ENCODE data around the gene OR7D2.
"Not testable (repeated sequence)": the region's sequence is repeated elsewhere in the genome, so short reads cannot be mapped to it uniquely, and the experiment has no call there.

Gene OR7D2

GRCh38 chr19:9183000-9183399, 4.2 kb downstream of the OR7D2 start:
- FAIRE-seq = no peak
- TF ChIP-seq PAX5 (IDR thresholded peaks at IDR 0.05; ENCODE audit: insufficient read depth, low read length, severe bottlenecking) = no peak
- TF ChIP-seq POU2F2 (IDR thresholded peaks at IDR 0.05; ENCODE audit: low read depth, low read length) = no peak
- no peak for TF ChIP-seq POLR2AphosphoS5 (IDR thresholded peaks at IDR 0.05; ENCODE audit: low read depth, low read length)
- no peak for TF ChIP-seq TAF1 (IDR thresholded peaks at IDR 0.05; ENCODE audit: low read depth, low read length)
- no peak for TF ChIP-seq POLR2A (IDR thresholded peaks at IDR 0.05; ENCODE audit: low read depth, low read length)
- TF ChIP-seq SPI1 (IDR thresholded peaks at IDR 0.05; ENCODE audit: low read depth, low read length) = no peak
- DNase-seq (ENCODE audit: insufficient read length, low spot score) = no peak

GRCh38 chr19:9187191-9187590, 8.4 kb downstream of the OR7D2 start:
- TF ChIP-seq POU2F2 (IDR thresholded peaks at IDR 0.05; ENCODE audit: low read depth, low read length) = no peak
- no peak for TF ChIP-seq TAF1 (IDR thresholded peaks at IDR 0.05; ENCODE audit: low read depth, low read length)
- no peak for TF ChIP-seq POLR2A (IDR thresholded peaks at IDR 0.05; ENCODE audit: low read depth, low read length)
- TF ChIP-seq PAX5 (IDR thresholded peaks at IDR 0.05; ENCODE audit: insufficient read depth, low read length, severe bottlenecking) = no peak
- no peak for TF ChIP-seq SPI1 (IDR thresholded peaks at IDR 0.05; ENCODE audit: low read depth, low read length)
- no peak for TF ChIP-seq POLR2AphosphoS5 (IDR thresholded peaks at IDR 0.05; ENCODE audit: low read depth, low read length)
- DNase-seq (ENCODE audit: insufficient read length, low spot score) (no peak), FAIRE-seq (no peak)

GRCh38 chr19:9189535-9189934, 10.8 kb downstream of the OR7D2 start:
- TF ChIP-seq PAX5 (IDR thresholded peaks at IDR 0.05; ENCODE audit: insufficient read depth, low read length, severe bottlenecking) = no peak
- no peak for TF ChIP-seq TAF1 (IDR thresholded peaks at IDR 0.05; ENCODE audit: low read depth, low read length)
- no peak for TF ChIP-seq POU2F2 (IDR thresholded peaks at IDR 0.05; ENCODE audit: low read depth, low read length)
- no peak for TF ChIP-seq POLR2A (IDR thresholded peaks at IDR 0.05; ENCODE audit: low read depth, low read length)
- no peak for TF ChIP-seq SPI1 (IDR thresholded peaks at IDR 0.05; ENCODE audit: low read depth, low read length)
- TF ChIP-seq POLR2AphosphoS5 (IDR thresholded peaks at IDR 0.05; ENCODE audit: low read depth, low read length) = no peak
- no peak for DNase-seq (ENCODE audit: insufficient read length, low spot score)
- no peak for FAIRE-seq

GRCh38 chr19:9198044-9198443, 19.3 kb downstream of the OR7D2 start:
- FAIRE-seq; DNase-seq (ENCODE audit: insufficient read length, low spot score): not testable (repeated sequence)

GRCh38 chr19:9205501-9206113, 26.8 kb downstream of the OR7D2 start:
- FAIRE-seq = peak; percentile 90
- peak; percentile 25 for DNase-seq (ENCODE audit: insufficient read length, low spot score)
- TF ChIP-seq POLR2A (IDR thresholded peaks at IDR 0.05; ENCODE audit: low read depth, low read length) (no peak), POLR2AphosphoS5 (IDR thresholded peaks at IDR 0.05; ENCODE audit: low read depth, low read length) (no peak), PAX5 (IDR thresholded peaks at IDR 0.05; ENCODE audit: insufficient read depth, low read length, severe bottlenecking) (no peak), POU2F2 (IDR thresholded peaks at IDR 0.05; ENCODE audit: low read depth, low read length) (no peak), SPI1 (IDR thresholded peaks at IDR 0.05; ENCODE audit: low read depth, low read length) (no peak), TAF1 (IDR thresholded peaks at IDR 0.05; ENCODE audit: low read depth, low read length) (no peak)

GRCh38 chr19:9219489-9219888, 40.7 kb downstream of the OR7D2 start, which contains the start of gene OR7D4:
TSS of gene OR7D4 (minus strand) at chr19:9219589. CDS start at chr19:9214837, 4,752 bp downstream.
- DNase-seq (ENCODE audit: insufficient read length, low spot score) = no peak
- TF ChIP-seq POLR2A (IDR thresholded peaks at IDR 0.05; ENCODE audit: low read depth, low read length) (no peak), TAF1 (IDR thresholded peaks at IDR 0.05; ENCODE audit: low read depth, low read length) (no peak), POLR2AphosphoS5 (IDR thresholded peaks at IDR 0.05; ENCODE audit: low read depth, low read length) (no peak), POU2F2 (IDR thresholded peaks at IDR 0.05; ENCODE audit: low read depth, low read length) (no peak), SPI1 (IDR thresholded peaks at IDR 0.05; ENCODE audit: low read depth, low read length) (no peak), PAX5 (IDR thresholded peaks at IDR 0.05; ENCODE audit: insufficient read depth, low read length, severe bottlenecking) (no peak)
- no peak for FAIRE-seq

All from GM12891 (cell line).